HCT116 (cell line): ENCODE data around the gene TBCCD1. TPM values are rescaled to one million over a fixed set of nuclear protein-coding genes. Genes with fewer than 3 reads are reported as not detected.

ENCODE experiments used
- ATAC-seq: fragments of 200-7000 bp; cut with Tn5 transposase; 2 replicates; pipeline ENCODE4 v1.9.1; 2020; ENCODE audit warnings: mild to moderate bottlenecking, moderate library complexity
- BruUV-seq: library from RNA; stranded (reverse); fragments of 400-500 nt; replicated peaks from 2 replicates; lab custom pipeline; 2021; lab: Mats Ljungman, UMichigan
- CTCF ChIA-PET: fragments of 300-600 bp; sonication (Branson Sonifier 250); formaldehyde crosslinking; loops from one replicate; lab custom pipeline; 2021; ENCODE audit warnings: antibody characterized with exemption; lab: Charles Lee
- POLR2A ChIA-PET: fragments of 300-600, 350-600 bp; sonication (Branson Sonifier 250); formaldehyde crosslinking; loops from one replicate; lab custom pipeline; 2021; ENCODE audit warnings: antibody characterized with exemption; lab: Charles Lee
- RAD21 ChIA-PET, 2 experiments: fragments of 300-600 bp; sonication (Branson Sonifier 250); formaldehyde crosslinking; loops; one replicate each; lab custom pipeline; 2023; ENCODE audit warnings: low total read pairs in 2 of 2; ENCODE audit not compliant: uncharacterized antibody in 2 of 2, unreplicated experiment in 2 of 2, low non-redundant PET in 1 of 2; lab: Charles Lee
- DNase-seq: peaks from one replicate; pipeline ENCODE4 v3.0.0-alpha.2; 2010; ENCODE audit warnings: low read depth, low spot score
- H2AFZ ChIP-seq: fragments of 200-600 bp; shearing (Covaris generic), sonication (generic); 2 replicates; pipeline ENCODE4 v1.6.1; 2017; ENCODE audit warnings: low read depth, mixed run types, mixed read lengths, antibody characterized with exemption, low read length; ENCODE audit not compliant: poor library complexity, severe bottlenecking
- H3K27ac ChIP-seq: 2 replicates; pipeline ENCODE4 v1.5.1; 2012; ENCODE audit warnings: low read depth, low read length
- H3K27me3 ChIP-seq: fragments of 200-600 bp; sonication (generic); 2 replicates; pipeline ENCODE4 v1.6.1; 2016; ENCODE audit warnings: mixed run types, low read length, mixed read lengths; ENCODE audit not compliant: insufficient read depth
- H3K36me3 ChIP-seq, 2 experiments: fragments of 200-500 bp in 1 of 2; fragments of 200-600 bp in 1 of 2; sonication (Bioruptor generic) in 1 of 2; sonication (generic) in 1 of 2; 2 replicates each; pipeline versions ENCODE4 v1.5.1 to v1.6.1; 2014 to 2016; ENCODE audit warnings: low read length in 2 of 2, inconsistent platforms in 1 of 2, mixed read lengths in 1 of 2, mixed run types in 1 of 2; ENCODE audit not compliant: insufficient read depth in 2 of 2, control insufficient read depth in 1 of 2
- H3K4me1 ChIP-seq, 2 experiments: fragments of 200-600 bp in 1 of 2; sonication (generic) in 1 of 2; 2 replicates each; pipeline versions ENCODE4 v1.5.1 to v1.6.1; 2012 to 2017; ENCODE audit warnings: low read length in 2 of 2, inconsistent platforms in 1 of 2, mild to moderate bottlenecking in 1 of 2, mixed read lengths in 1 of 2, mixed run types in 1 of 2, moderate library complexity in 1 of 2; ENCODE audit not compliant: insufficient read depth in 2 of 2, control insufficient read depth in 1 of 2
- H3K4me2 ChIP-seq: fragments of 200-600 bp; sonication (generic); 2 replicates; pipeline ENCODE4 v1.6.1; 2017; ENCODE audit warnings: mixed run types, low read length, mixed read lengths
- H3K4me3 ChIP-seq, 2 experiments: fragments of 200-600 bp in 1 of 2; sonication (generic) in 1 of 2; replicated peaks in 1 of 2; 2 replicates each; pipeline ENCODE4 v1.5.1; 2011 to 2016; ENCODE audit warnings: low read length in 2 of 2, control low read depth in 1 of 2, low read depth in 1 of 2, mild to moderate bottlenecking in 1 of 2, mixed read lengths in 1 of 2, mixed run types in 1 of 2
- H3K79me2 ChIP-seq: fragments of 200-600 bp; sonication (generic); 2 replicates; pipeline ENCODE4 v1.6.1; 2017; ENCODE audit warnings: mild to moderate bottlenecking, mixed run types, low read length, moderate library complexity, mixed read lengths; ENCODE audit not compliant: insufficient read depth
- H3K9ac ChIP-seq: fragments of 200-600 bp; sonication (generic); 2 replicates; pipeline ENCODE4 v1.6.1; 2016; ENCODE audit warnings: low read length, mixed read lengths
- H3K9me2 ChIP-seq: fragments of 200-600 bp; sonication (generic), shearing (Covaris generic); 2 replicates; pipeline ENCODE4 v1.6.1; 2017; ENCODE audit warnings: mixed run types, mild to moderate bottlenecking, moderate library complexity; ENCODE audit not compliant: insufficient read depth
- H3K9me3 ChIP-seq, 2 experiments: fragments of 200-500 bp in 1 of 2; fragments of 200-600 bp in 1 of 2; sonication (Bioruptor generic) in 1 of 2; sonication (generic) in 1 of 2; 2 replicates each; pipeline ENCODE4 v1.6.1; 2014 to 2017; ENCODE audit warnings: low read length in 2 of 2, mixed read lengths in 2 of 2, inconsistent platforms in 1 of 2, low read depth in 1 of 2, mild to moderate bottlenecking in 1 of 2, mixed run types in 1 of 2, moderate library complexity in 1 of 2; ENCODE audit not compliant: control insufficient read depth in 1 of 2, insufficient read depth in 1 of 2
- H4K20me1 ChIP-seq: fragments of 200-600 bp; sonication (generic), shearing (Covaris generic); 2 replicates; pipeline ENCODE4 v1.6.1; 2017; ENCODE audit warnings: mixed run types, mild to moderate bottlenecking, moderate library complexity; ENCODE audit not compliant: insufficient read depth
- CBX3 ChIP-seq: IDR thresholded peaks from 2 replicates; pipeline ENCODE4 v1.6.1; 2012; ENCODE audit warnings: low read depth
- CEBPB ChIP-seq: IDR thresholded peaks from 2 replicates; pipeline ENCODE4 v1.6.1; 2012; ENCODE audit warnings: low read depth
- ELF1 ChIP-seq: IDR thresholded peaks from 2 replicates; pipeline ENCODE4 v1.6.1; 2012; ENCODE audit warnings: low read depth, borderline replicate concordance
- SIN3A ChIP-seq: IDR thresholded peaks from 2 replicates; pipeline ENCODE4 v1.6.1; 2012; ENCODE audit warnings: low read depth
- SRF ChIP-seq: IDR thresholded peaks from 2 replicates; pipeline ENCODE4 v1.6.1; 2012; ENCODE audit warnings: low read depth
- YY1 ChIP-seq: IDR thresholded peaks from 2 replicates; pipeline ENCODE4 v1.6.1; 2011; ENCODE audit warnings: low read length, low read depth, moderate library complexity, mild to moderate bottlenecking; ENCODE audit not compliant: insufficient replicate concordance; ENCODE audit errors: extremely low read depth
- intact Hi-C: fragments of 100-400 bp; cut with micrococcal nuclease; formaldehyde crosslinking; loops from 2 replicates; pipeline ENCODE4 v1.10.0; 2022
- total RNA-seq: library from RNA; stranded (reverse); gene quantifications from one replicate; pipeline ENCODE4 v1.2.1, GENCODE V29; 2021; ENCODE audit not compliant: unreplicated experiment
- TF ChIP-seq, protein P1 (sequence below): IDR thresholded peaks from 2 replicates; pipeline ENCODE4 v1.6.1; 2011; ENCODE audit warnings: mild to moderate bottlenecking, low read length, moderate library complexity; ENCODE audit not compliant: insufficient replicate concordance; ENCODE audit errors: extremely low read depth
- TF ChIP-seq, protein P2 (sequence below): IDR thresholded peaks from 2 replicates; pipeline ENCODE4 v1.6.1; 2012
- TF ChIP-seq, protein P3 (sequence below): IDR thresholded peaks from 2 replicates; pipeline ENCODE4 v1.6.1; 2012
- TF ChIP-seq, protein P4 (sequence below): IDR thresholded peaks from 2 replicates; pipeline ENCODE4 v1.6.1; 2012; ENCODE audit warnings: low read depth
- TF ChIP-seq, protein P5 (sequence below), 3 experiments: fragments of 200-600 bp in 1 of 3; sonication (generic) in 1 of 3; IDR thresholded peaks in 2 of 3; conservative IDR thresholded peaks in 1 of 3; 2 replicates each; pipeline ENCODE4 v1.5.1; 2012 to 2017; ENCODE audit warnings: low read depth in 2 of 3, low read length in 2 of 3, antibody characterized with exemption in 1 of 3, borderline replicate concordance in 1 of 3, control low read depth in 1 of 3, mild to moderate bottlenecking in 1 of 3, mixed read lengths in 1 of 3, mixed run types in 1 of 3, moderate library complexity in 1 of 3; ENCODE audit not compliant: insufficient read depth in 1 of 3

The TBCCD1 gene
- total RNA-seq, 1 experiment from 2014 or later: 16.8 TPM

DNA sequence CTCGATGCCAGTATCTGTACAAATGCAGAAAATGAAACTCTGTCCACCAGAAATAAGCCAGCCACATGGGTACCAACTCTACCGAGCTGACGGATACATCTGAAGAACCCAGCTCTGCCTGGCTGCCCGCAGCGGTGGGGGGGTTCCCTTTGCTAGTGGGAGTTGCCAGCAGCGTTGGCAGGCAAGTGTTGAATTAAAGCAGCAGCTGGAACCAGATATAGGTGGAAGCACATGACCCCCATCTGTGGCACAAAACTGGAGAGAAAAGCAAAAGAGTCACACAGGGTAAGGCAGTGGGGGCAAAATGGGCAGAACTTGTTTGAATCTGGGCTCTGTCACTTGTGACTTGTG is 40.9 kb downstream of the TBCCD1 start (continued):
- TF ChIP-seq, protein P1, sequence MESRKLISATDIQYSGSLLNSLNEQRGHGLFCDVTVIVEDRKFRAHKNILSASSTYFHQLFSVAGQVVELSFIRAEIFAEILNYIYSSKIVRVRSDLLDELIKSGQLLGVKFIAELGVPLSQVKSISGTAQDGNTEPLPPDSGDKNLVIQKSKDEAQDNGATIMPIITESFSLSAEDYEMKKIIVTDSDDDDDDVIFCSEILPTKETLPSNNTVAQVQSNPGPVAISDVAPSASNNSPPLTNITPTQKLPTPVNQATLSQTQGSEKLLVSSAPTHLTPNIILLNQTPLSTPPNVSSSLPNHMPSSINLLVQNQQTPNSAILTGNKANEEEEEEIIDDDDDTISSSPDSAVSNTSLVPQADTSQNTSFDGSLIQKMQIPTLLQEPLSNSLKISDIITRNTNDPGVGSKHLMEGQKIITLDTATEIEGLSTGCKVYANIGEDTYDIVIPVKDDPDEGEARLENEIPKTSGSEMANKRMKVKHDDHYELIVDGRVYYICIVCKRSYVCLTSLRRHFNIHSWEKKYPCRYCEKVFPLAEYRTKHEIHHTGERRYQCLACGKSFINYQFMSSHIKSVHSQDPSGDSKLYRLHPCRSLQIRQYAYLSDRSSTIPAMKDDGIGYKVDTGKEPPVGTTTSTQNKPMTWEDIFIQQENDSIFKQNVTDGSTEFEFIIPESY: no peak
- TF ChIP-seq SRF: no peak

DNA sequence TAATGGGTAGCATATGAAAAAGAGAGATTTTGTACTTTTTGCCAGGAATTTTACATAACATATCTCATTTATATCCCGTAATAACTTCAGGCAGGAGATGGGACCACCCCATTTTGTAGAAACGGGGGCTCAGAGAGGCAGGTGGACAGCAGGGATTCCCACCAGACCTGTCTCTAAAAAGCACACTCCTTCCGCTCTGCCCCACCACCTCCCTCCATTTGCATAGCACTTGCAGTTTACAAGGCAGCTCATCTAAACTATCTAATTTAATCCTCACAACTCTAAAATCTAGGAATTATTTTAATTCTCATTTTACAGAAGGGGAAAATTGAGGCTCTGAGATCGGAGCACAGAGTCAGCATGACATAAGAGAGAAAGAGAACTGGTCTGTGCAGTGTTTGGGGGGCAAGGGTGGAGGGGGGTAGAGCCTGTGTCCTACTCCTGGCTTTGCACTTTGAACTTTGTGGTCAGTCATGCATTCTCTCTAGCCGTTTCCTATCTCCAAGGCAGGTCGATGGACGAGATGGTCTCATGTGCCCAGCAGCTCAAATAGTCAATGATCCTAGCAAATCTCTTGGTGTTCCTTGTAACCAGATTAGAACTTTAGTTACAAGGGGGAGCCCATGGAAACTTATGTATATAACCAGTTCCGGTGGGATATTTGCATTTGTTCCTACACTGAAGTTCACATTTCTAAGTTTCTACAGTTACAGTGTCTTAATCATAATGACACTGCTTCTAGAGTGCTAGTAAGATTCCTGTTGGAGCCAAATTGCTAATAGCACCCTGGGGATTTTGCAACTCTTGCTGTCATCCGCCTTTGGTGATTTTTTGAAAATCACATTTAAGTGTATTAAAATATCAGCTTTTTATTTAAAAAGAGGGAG is 41.5 kb downstream of the TBCCD1 start:
- Histone ChIP-seq H3K9ac (no peak overlapping the region), H3K9me3 (no peaks in the 10 kb centered on the region), H3K4me3 (no peak overlapping the region), H4K20me1 (no peaks in the 10 kb centered on the region), H3K79me2 (no peaks in the 10 kb centered on the region), H3K4me1 (no peaks in the 10 kb centered on the region), H2AFZ (no peak overlapping the region), H3K4me2 (no peak overlapping the region), H3K27me3 (0 out of 2 replicates have a peak, but pooled peaks cover 12% of the 10 kb centered on the region), H3K9me2 (no peaks in the 10 kb centered on the region), H3K27ac (no peak overlapping the region), H3K36me3 (no peaks in the 10 kb centered on the region)
- TF ChIP-seq ELF1 (no peak), CBX3 (no peak), SIN3A (no peak), YY1 (no peak), CEBPB (no peak)
- TF ChIP-seq, protein P2, sequence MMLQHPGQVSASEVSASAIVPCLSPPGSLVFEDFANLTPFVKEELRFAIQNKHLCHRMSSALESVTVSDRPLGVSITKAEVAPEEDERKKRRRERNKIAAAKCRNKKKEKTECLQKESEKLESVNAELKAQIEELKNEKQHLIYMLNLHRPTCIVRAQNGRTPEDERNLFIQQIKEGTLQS: no peak
- TF ChIP-seq, protein P3, sequence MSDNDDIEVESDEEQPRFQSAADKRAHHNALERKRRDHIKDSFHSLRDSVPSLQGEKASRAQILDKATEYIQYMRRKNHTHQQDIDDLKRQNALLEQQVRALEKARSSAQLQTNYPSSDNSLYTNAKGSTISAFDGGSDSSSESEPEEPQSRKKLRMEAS: no peak
- TF ChIP-seq, protein P4, sequence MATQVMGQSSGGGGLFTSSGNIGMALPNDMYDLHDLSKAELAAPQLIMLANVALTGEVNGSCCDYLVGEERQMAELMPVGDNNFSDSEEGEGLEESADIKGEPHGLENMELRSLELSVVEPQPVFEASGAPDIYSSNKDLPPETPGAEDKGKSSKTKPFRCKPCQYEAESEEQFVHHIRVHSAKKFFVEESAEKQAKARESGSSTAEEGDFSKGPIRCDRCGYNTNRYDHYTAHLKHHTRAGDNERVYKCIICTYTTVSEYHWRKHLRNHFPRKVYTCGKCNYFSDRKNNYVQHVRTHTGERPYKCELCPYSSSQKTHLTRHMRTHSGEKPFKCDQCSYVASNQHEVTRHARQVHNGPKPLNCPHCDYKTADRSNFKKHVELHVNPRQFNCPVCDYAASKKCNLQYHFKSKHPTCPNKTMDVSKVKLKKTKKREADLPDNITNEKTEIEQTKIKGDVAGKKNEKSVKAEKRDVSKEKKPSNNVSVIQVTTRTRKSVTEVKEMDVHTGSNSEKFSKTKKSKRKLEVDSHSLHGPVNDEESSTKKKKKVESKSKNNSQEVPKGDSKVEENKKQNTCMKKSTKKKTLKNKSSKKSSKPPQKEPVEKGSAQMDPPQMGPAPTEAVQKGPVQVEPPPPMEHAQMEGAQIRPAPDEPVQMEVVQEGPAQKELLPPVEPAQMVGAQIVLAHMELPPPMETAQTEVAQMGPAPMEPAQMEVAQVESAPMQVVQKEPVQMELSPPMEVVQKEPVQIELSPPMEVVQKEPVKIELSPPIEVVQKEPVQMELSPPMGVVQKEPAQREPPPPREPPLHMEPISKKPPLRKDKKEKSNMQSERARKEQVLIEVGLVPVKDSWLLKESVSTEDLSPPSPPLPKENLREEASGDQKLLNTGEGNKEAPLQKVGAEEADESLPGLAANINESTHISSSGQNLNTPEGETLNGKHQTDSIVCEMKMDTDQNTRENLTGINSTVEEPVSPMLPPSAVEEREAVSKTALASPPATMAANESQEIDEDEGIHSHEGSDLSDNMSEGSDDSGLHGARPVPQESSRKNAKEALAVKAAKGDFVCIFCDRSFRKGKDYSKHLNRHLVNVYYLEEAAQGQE: no peak
- TF ChIP-seq, protein P5, sequence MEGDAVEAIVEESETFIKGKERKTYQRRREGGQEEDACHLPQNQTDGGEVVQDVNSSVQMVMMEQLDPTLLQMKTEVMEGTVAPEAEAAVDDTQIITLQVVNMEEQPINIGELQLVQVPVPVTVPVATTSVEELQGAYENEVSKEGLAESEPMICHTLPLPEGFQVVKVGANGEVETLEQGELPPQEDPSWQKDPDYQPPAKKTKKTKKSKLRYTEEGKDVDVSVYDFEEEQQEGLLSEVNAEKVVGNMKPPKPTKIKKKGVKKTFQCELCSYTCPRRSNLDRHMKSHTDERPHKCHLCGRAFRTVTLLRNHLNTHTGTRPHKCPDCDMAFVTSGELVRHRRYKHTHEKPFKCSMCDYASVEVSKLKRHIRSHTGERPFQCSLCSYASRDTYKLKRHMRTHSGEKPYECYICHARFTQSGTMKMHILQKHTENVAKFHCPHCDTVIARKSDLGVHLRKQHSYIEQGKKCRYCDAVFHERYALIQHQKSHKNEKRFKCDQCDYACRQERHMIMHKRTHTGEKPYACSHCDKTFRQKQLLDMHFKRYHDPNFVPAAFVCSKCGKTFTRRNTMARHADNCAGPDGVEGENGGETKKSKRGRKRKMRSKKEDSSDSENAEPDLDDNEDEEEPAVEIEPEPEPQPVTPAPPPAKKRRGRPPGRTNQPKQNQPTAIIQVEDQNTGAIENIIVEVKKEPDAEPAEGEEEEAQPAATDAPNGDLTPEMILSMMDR (IDR thresholded peaks at IDR 0.05 in 2 of 3, conservative IDR thresholded peaks at IDR 0.05 in 1 of 3; ENCODE audit: borderline replicate concordance in 1 of 3, insufficient read depth in 1 of 3, low read depth in 2 of 3, low read length in 2 of 3): no peak
- no peak for DNase-seq
- no TSS peak for BruUV-seq
- no peak for ATAC-seq
- ChIA-PET CTCF (no interaction called here), POLR2A (no interaction called here), RAD21 (no interaction called here)
- intact Hi-C loops: no loop called here
